ENCODE results near the gene KIF26B.
"Not testable (repeated sequence)": the region's sequence is repeated elsewhere in the genome, so short reads cannot be mapped to it uniquely, and the experiment has no call there.

Gene KIF26B

GRCh38 chr1:245154429-245155271, at the start of gene KIF26B:
KIF26B (plus strand) TSS chr1:245154985; CDS start chr1:245155425, 440 bp downstream.
- DNase-seq = peak; percentile 21

- no peak for DNase-seq
Measured at GRCh38 chr1:245105042-245105441, 49.7 kb upstream of the KIF26B start.

- no peak for DNase-seq
Measured at GRCh38 chr1:245105815-245106410, 48.9 kb upstream of the KIF26B start.

DNA sequence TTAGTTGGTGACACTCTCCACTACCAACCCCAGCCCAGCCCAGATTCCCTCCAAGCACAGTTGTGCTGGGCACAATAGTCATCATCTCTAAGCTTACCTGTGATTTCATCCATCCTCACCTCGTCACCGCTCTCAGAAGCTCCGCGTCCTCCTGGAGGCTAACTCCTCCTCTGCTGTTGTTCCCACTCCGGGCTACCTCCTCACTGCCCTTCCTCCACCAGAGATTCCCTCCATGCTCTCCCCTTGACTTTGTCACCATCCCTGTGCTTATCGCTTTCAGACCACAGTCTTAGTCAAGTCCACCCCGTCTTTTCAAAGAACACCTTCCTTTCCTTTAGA, 47.0 kb upstream of the KIF26B start:
- DNase-seq = no peak

- DNase-seq = no peak
Measured at GRCh38 chr1:245108246-245108645, 46.5 kb upstream of the KIF26B start.

- DNase-seq = no peak
Measured at GRCh38 chr1:245108909-245109308, 45.9 kb upstream of the KIF26B start.

DNA sequence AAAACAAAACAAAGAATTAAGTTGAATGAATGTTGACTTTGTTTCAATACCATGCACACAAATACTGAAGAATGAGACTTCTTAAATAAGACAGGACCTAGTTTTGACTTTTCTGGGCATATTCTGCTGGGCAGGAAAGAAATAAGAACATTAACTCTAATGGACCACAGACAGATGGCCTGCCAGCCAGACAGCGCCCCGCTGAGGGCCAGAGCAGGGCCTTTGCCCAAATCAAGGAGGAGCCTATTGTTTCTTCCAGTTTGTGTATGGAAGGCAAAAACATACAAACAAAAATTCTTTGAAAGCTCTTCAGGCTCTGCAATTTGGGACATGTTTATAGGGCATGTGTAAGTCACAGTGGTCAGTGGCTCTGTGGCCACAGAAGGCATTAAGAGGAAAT, 44.4 kb upstream of the KIF26B start:
- DNase-seq = no peak

- no peak for DNase-seq
Measured at GRCh38 chr1:245111073-245111472, 43.7 kb upstream of the KIF26B start.

DNA sequence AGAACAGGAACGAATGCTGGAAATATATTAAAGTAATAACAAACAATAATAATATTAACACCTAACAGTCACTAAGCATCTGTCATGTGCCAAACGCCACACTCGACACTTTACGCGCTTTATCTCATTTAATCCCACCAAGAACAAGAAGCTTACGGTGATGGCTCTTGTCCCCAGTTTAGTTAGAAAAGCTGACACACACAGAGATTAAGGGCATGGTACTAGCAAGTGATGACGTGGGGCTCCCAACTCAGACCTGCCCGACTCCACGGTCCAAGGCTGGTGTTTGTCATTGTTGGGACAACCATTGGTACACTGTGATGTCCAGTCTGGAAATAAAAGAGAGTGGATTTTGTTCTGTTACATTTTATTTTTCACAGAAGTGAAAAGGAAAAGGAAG, 41.1 kb upstream of the KIF26B start:
- DNase-seq = no peak

DNA sequence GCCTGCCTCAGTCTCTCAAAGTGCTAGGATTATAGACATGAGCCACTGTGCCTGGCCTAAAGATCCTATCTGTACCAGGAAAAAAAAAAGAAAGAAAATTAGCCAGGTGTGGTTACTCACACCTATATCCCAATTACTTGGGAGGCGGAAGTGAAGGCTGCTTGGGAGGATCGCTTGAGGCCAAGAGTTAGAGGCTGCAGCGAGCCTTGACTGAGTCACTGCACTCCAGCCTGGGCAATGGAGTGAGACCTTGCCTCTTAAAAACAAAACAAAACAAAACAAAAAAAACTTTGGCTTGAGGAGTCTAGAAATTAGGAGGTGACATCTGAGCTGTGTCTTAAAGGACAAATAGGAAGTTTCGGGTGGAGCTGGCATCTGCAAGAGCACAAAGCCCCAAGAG, 38.7 kb upstream of the KIF26B start:
- DNase-seq = no peak

DNA sequence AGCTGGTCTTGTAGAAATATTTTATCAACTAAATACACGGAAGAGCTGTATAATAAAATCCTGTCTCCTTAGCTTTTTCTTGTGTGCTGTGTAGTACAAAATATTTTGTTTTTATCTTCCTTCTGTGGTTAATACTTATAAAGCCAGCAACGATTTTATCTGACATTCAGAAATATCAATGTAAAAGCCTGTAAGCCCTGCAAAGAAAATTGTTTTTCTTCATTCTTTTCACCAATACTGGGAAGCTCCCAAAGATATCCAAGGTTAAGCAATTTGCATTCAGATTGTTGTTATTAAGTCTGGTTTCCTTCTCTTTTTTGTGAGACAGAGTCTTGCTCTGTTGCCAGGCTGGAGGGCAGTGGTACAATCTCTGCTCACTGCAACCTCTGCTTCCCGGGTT, 38.0 kb upstream of the KIF26B start:
- no peak for DNase-seq

DNA sequence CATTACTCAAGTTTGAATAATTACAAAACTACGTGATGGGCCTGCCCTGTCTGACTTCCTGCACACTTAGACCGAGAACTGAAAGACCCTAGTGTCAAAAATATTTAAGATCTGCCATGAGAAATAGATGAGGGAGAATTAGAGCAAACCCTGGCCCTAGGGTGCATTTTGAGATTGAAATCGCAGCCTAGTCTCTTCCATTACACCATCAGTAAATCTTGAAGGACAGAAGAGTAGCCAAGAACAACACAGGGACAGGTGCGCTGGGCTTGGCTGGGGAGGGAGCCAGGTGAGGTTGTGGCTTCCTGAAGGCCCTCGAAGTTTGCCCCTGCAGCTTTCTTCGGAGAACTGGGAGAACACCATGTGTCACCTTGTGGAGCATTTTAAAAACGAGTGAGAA, 36.7 kb upstream of the KIF26B start:
- DNase-seq = no peak

DNA sequence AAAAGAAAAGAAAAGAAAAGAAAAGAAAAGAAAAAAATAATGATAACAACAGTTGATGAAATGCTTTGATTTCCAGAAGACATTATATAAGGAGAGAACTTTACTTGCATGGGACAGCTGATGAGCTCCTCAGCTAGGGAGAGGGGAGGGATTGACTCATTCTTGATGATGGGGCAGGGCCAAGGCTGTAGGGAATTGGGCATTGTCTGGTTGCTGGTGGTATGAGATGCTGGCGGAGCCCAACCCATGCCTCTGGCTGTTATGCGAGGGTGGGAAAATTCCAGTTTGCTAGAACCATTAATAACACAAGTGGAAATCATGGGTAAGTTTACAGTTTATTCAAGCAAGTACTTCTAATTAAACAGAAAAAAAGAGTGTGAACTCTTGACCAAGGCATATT, 36.0 kb upstream of the KIF26B start:
- DNase-seq = no peak

DNA sequence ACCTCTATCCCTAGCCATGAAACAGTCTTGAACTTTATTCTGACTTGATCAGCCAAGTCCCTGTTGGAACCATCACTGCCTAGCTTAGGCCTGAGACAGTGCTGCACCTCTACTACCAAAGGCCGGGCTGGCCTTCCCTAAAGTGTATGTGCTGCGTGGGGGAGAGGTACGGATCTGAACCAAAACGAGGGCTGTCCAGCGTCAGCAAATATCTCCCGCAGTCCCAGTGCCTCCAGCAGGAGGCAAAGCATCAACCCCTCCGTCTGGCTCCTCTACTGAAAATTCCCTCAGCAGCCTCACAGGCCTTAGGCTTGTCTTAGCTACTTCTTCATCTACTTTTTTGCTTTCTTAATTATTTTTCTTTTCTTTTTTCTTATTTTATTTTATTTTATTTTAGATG, 33.3 kb upstream of the KIF26B start:
- DNase-seq = no peak

GRCh38 chr1:245124241-245124640, 30.5 kb upstream of the KIF26B start:
- no peak for DNase-seq

GRCh38 chr1:245124644-245125043, 30.1 kb upstream of the KIF26B start:
- no peak for DNase-seq

DNA sequence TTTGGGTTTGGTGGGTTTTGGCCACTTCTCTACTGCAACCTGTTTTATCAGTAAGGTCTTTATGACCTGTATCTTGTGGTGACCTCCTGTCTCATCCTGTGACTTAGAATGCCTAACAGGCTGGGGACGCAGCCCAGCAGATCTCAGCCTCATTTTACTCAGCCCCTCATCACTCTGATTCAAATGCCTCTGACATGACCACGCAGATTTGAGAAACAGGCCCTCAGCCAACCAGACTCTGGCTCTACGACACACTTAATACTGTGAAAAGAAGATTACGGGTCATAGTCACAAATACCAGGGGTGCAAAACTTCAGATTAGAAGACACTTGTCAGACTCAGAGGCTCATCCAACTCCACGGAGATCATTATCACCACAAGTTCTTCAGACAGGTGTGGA, 28.3 kb upstream of the KIF26B start:
- DNase-seq = no peak

- no peak for DNase-seq
Measured at GRCh38 chr1:245128381-245129101, 26.2 kb upstream of the KIF26B start.

DNA sequence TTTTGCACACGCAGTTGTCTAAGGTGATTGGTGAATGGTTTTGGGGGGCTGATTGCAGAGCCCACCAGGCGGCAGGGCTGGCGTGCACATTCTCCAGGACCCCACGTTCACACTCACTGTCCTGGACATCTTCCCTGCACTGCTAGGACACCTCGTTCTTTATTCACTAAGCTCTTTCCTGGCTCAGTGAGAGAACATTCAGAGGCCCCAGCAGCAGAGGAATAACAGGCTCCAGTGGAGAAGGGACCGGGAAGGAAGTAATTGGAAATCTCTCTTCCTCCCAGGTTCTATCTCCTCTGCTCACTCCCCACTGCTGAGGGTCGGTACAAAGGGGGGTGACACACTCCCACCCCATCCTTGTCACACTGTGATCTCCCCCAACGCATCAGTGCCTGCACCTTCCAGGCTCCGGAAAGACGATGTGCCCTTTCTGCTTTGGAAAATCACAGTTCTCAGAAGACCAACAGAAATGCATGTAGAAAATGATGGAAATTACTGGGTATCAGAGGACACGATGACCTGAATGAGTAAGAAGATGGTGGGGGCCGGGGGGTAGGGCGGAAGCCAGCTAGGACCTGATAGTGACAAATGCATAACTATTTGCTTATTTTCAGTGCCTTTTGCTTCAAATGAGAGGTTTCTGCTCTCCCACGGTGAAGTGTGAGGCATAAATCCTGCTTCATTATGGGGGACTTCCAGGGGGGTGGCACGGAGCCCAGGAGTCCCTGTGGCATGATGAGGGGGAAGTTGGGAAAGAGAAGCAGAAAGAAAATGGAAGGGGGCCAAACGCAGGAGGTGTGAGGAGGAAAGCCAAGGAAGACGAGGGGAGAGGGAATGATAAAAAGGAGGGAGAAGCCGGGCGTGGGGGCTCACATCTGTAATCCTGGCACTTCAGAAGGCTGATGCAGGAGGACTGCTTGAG, 25.2 kb upstream of the KIF26B start:
- DNase-seq = no peak

- DNase-seq = not testable (repeated sequence)
Measured at GRCh38 chr1:245130281-245131025, 24.3 kb upstream of the KIF26B start.

DNA sequence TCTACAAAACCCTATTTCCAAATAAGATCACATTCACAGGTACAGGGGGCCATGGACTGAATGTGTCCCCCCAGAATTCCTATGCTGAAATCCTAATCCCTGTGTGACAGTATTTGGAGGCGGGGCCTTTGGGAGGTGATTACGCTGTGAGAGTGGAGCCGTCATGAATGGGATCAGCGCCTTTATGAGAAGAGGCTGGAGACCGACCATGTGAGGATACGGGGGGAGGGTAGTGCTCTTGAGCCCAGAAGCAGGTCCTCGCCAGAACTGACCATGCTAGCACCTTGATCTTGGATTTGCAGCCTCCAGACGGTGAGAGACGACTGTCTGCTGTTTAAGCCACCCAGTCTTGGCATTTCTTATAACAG, 23.8 kb upstream of the KIF26B start:
- no peak for DNase-seq

GRCh38 chr1:245132771-245133170, 22.0 kb upstream of the KIF26B start:
- DNase-seq = no peak
